Breast epithelium (tissue), 3 donors: ENCODE results near the gene HNRNPUL2.

Experiments used
- POLR2A ChIP-seq: fragments of 450-650 bp; IDR thresholded peaks from one replicate; pipeline ENCODE4 v1.6.1; 2016; ENCODE audit warnings: antibody characterized with exemption, mild to moderate bottlenecking, moderate library complexity
- POLR2AphosphoS5 ChIP-seq, 3 donors: sonication (generic); formaldehyde crosslinking; IDR thresholded peaks; one replicate each; pipeline ENCODE4 v1.6.1; 2017; ENCODE audit warnings: antibody characterized with exemption in 3 of 3
- TF ChIP-seq, protein P1 (sequence below), 3 donors: fragments of 450-650 bp; IDR thresholded peaks; one replicate each; pipeline ENCODE4 v1.5.1; 2016 to 2017; ENCODE audit warnings: antibody characterized with exemption in 3 of 3, mild to moderate bottlenecking in 3 of 3, moderate library complexity in 3 of 3

DNA sequence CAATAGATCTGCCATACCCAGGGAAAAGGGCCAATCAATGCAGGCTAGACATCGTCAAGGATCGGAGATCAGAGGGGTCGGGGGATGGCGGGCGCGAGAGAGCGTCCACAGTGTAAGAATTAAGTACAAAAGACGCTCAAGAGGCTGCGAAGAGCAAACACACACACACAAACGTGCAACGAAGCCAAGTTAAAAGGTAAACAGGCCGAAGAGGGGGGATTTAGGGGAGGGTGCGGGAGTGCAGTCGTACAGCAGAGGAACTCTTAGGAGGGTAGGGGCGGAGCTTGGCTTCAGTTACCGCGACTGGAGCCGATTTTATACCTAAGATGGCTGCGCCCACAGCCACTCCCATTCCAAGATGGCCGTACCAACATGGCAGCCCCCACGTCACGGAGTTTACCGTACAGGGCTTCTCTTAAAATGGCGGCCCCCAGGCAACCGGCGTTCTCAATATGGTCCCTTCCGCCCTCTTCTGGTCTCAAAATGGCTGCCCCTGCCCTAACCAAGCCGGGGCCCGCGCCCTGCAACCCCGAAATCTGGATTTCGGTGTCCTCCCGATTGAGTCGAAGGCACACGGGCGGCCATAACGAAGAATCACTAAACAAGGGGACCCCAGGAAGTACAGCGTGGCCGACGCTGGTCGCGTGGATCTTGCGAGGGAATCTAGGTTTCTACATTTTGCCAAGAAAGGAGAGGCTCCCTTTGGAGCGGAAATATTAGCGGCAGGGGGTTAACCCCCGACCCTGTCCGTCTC, 17.8 kb downstream of the HNRNPUL2 start:
- TF ChIP-seq, protein P1, sequence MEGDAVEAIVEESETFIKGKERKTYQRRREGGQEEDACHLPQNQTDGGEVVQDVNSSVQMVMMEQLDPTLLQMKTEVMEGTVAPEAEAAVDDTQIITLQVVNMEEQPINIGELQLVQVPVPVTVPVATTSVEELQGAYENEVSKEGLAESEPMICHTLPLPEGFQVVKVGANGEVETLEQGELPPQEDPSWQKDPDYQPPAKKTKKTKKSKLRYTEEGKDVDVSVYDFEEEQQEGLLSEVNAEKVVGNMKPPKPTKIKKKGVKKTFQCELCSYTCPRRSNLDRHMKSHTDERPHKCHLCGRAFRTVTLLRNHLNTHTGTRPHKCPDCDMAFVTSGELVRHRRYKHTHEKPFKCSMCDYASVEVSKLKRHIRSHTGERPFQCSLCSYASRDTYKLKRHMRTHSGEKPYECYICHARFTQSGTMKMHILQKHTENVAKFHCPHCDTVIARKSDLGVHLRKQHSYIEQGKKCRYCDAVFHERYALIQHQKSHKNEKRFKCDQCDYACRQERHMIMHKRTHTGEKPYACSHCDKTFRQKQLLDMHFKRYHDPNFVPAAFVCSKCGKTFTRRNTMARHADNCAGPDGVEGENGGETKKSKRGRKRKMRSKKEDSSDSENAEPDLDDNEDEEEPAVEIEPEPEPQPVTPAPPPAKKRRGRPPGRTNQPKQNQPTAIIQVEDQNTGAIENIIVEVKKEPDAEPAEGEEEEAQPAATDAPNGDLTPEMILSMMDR (IDR thresholded peaks at IDR 0.05), result peak in 1 of 3 donors; percentile 6
- TF ChIP-seq POLR2A (peak; percentile 89), POLR2AphosphoS5 (IDR thresholded peaks at IDR 0.05) (peak; percentile 80 to 91 (median 84))
